NCI-H1694 treated with DMSO at 0.1 percent for 48 hours (cell line): Measurements from ENCODE around the gene LRP1-AS.

Source experiments
- DNase-seq: peaks from one replicate; lab custom pipeline; 2025; lab: John Stamatoyannopoulos, UW

Gene LRP1-AS

GRCh38 chr12:57180321-57180989 lies 33.0 kb upstream of the LRP1-AS start:
- DNase-seq, result no peak

GRCh38 chr12:57179331-57180086 lies 32.1 kb upstream of the LRP1-AS start:
- DNase-seq, result no peak

DNA sequence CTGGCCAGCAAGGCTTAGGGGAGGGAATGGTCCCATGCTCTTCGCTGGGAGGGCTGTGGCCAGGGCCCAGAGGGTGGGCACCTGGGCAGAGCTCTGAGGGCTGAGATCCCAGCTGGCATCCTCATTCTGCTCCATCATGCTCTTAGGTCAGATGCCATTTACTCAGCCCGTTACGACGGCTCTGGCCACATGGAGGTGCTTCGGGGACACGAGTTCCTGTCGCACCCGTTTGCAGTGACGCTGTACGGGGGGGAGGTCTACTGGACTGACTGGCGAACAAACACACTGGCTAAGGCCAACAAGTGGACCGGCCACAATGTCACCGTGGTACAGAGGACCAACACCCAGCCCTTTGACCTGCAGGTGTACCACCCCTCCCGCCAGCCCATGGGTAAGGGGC lies 30.8 kb upstream of the LRP1-AS start:
- DNase-seq, result no peak

GRCh38 chr12:57177354-57177753 lies 29.9 kb upstream of the LRP1-AS start:
- DNase-seq, result no peak

GRCh38 chr12:57176846-57177245 lies 29.4 kb upstream of the LRP1-AS start:
- no peak for DNase-seq

DNA sequence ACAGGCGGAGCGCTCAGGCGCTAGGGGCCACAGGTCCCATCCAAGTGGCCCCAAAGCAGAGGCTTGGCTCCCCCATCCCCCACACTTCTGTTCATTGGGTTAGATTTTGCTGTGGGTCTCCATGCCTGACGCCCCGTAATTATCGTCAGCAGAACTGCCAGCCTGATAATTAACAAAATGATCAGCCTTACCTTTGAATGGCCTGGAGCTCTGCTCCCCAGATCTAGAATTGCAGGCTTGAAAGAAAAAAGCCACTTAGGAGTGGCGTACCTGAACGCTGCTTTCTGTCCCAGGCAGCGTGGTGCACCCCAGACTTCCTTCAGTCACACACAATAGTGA lies 28.7 kb upstream of the LRP1-AS start:
- no peak for DNase-seq

GRCh38 chr12:57175428-57176138 lies 28.2 kb upstream of the LRP1-AS start:
- DNase-seq, result no peak

- DNase-seq, result no peak
Measured at GRCh38 chr12:57173683-57174082, 26.3 kb upstream of the LRP1-AS start.

DNA sequence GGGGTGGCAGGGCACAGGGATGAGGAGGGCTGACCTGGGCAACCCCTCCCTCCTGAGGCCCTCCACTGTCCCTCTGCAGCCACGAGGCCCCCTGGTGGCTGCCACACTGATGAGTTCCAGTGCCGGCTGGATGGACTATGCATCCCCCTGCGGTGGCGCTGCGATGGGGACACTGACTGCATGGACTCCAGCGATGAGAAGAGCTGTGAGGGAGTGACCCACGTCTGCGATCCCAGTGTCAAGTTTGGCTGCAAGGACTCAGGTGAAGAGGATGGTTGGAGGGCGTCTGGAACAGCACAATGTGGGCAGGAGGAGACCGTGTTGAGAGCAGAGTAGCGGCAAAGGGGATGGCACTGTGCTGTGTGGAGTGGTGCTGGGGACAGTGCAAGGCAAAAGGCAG lies 25.7 kb upstream of the LRP1-AS start:
- DNase-seq, result no peak

DNA sequence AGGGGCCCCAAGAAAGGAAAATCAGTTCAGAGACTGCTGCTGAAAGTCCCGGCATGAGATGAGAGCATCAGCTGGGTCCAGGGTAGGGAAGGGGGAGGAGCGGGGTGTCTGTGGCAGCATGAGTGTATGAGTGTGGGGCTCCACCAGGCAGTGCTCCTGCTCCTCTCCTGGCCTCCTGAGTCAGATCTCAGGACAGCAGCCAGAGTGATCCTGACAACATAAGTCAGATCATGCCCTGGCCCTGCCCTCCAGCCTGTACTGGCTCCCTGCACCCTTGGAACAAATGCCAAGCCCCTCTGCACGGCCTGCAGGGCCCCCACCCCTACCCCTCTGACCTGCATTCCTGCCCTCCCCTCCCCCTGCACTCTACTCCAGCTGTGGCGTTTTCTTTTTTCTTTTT lies 24.2 kb upstream of the LRP1-AS start:
- DNase-seq, result no peak

- DNase-seq, result no peak
Measured at GRCh38 chr12:57170927-57171326, 23.5 kb upstream of the LRP1-AS start.

GRCh38 chr12:57170408-57170807 lies 23.0 kb upstream of the LRP1-AS start:
- DNase-seq, result no peak

- no peak for DNase-seq
Measured at GRCh38 chr12:57169969-57170368, 22.6 kb upstream of the LRP1-AS start.

DNA sequence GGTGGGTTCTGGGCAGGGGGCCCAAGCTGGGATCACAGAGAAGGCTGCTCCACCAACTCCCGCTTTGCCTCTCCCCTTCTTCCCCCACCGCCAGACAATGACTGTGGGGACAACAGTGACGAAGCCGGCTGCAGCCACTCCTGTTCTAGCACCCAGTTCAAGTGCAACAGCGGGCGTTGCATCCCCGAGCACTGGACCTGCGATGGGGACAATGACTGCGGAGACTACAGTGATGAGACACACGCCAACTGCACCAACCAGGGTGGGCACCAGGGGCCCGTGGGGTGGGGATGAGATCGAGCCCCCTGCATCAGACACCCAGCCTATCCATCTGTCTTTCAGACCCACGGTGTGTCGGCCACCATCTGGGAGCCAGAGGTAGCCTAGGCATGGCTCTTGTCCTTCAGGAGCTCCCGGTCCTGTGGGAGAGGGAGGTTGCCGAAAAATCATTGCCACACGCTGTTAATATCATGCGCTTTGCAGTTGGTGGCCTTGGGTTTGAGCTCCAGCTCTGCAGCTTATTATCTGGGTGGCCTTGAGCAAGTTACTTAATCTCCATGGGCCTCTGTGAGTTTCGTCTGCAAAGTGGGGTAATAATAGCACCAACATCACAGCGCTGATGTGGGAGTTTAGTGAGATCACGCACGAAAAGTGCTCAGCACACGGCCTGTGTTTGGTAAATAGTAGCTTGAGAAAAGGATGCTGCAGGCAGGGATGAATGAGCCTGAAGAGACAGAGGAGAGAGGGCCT lies 21.8 kb upstream of the LRP1-AS start:
- no peak for DNase-seq

DNA sequence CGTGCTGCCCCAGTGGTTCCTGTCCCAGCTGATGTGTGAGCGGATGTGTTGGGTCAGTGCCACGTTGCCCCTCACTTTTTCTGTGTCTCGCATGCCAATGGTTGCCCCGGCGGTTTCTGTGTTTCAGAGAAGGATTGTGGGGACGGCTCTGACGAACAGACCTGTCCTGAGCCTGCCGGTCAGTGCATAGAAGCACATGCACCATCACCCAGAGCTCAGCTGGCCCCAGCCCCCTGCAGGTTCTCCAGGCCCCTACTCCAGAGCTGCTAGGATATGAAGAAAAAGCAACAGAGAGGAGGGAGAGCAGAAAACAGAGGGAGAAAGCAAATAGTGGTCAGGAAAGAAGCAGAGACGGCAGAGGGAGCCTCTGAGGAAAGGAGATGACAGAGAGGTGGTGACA lies 20.6 kb upstream of the LRP1-AS start:
- no peak for DNase-seq

- DNase-seq, result no peak
Measured at GRCh38 chr12:57166971-57167371, 19.6 kb upstream of the LRP1-AS start.

DNA sequence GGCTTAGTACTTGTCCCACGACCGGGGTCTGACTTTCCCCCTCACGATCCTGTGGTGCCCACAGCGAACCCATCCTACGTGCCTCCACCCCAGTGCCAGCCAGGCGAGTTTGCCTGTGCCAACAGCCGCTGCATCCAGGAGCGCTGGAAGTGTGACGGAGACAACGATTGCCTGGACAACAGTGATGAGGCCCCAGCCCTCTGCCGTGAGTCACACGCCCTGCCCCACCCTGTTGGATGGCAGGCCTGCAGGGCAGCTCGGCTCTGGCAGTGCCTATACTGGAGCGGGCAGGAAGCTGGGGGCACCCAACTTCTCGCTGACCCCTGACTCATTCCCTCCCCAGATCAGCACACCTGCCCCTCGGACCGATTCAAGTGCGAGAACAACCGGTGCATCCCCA lies 18.3 kb upstream of the LRP1-AS start:
- DNase-seq, result no peak

DNA sequence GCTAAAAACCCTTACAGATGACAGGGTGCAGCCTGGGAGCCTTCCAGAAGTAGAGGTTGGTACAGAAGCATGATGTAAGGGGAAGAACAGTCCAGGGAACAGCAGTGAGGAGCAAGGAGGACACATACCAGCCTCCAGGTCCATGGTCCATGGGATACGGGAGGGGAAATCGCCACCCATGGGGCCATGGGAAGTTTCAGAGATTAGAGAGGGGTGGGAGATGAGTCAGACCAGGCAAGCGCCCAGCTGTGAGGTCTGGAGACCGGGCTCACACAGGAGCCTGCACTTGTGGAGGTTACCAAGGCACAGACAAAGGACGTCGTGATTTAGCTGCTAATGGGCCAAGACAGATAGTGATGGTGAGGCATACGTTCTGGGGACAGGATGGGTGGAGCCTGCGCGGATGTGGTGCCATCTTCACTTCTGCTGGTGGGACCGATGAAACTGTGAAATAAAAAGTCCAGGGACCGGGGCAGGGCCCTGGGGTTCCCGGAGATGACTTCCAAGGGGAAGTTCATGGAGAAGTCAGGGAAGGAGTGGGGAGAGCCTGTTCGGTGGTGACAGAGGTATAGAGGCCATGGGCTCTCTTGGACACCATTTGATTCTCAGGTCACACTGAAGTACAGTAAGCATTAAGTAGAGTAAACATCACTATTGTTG lies 17.7 kb upstream of the LRP1-AS start:
- DNase-seq, result no peak

- DNase-seq, result no peak
Measured at GRCh38 chr12:57164454-57164853, 17.0 kb upstream of the LRP1-AS start.

GRCh38 chr12:57162553-57163125 lies 15.2 kb upstream of the LRP1-AS start:
- no peak for DNase-seq

- no peak for DNase-seq
Measured at GRCh38 chr12:57161491-57161890, 14.1 kb upstream of the LRP1-AS start.

DNA sequence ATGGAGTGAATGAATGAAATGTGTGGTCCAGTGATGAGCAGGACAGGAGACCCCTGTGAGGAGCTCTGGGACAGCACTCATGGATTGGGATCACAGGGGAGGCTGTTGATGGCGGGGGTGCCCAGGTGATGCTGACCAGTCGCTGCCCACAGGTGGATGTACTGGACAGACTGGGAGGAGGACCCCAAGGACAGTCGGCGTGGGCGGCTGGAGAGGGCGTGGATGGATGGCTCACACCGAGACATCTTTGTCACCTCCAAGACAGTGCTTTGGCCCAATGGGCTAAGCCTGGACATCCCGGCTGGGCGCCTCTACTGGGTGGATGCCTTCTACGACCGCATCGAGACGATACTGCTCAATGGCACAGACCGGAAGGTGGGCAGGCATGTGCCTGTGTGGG lies 13.3 kb upstream of the LRP1-AS start:
- no peak for DNase-seq
